HEK293 (cell line): ENCODE results near the gene SEPTIN5.

Experiments
- CTCF ChIA-PET: fragments of 350-600 bp; formaldehyde crosslinking; extraction: SDS; loops from one replicate; lab custom pipeline; 2021; ENCODE audit warnings: antibody characterized with exemption; lab: Yijun Ruan, JAX
- POLR2A ChIA-PET: fragments of 300-600 bp; formaldehyde crosslinking; extraction: SDS; loops from one replicate; lab custom pipeline; 2020; ENCODE audit warnings: antibody characterized with exemption, inconsistent platforms; lab: Yijun Ruan, JAX
- H3K27ac ChIP-seq: fragments of 200-500 bp; sonication (Bioruptor generic); 2 replicates; pipeline ENCODE4 v1.5.1; 2014; ENCODE audit warnings: low read depth, low read length, control low read depth, inconsistent platforms; ENCODE audit errors: extremely low read depth
- H3K36me3 ChIP-seq, 2 experiments: fragments of 200-500 bp in 1 of 2; sonication (Bioruptor generic) in 1 of 2; 1 replicate in 1 of 2; 2 replicates in 1 of 2; pipeline ENCODE4 v1.5.1; 2014 to 2017; ENCODE audit warnings: inconsistent platforms in 2 of 2, low read length in 2 of 2; ENCODE audit not compliant: control insufficient read depth in 2 of 2, insufficient read depth in 1 of 2
- H3K4me1 ChIP-seq: fragments of 200-500 bp; sonication (Bioruptor generic); 2 replicates; pipeline ENCODE4 v1.5.1; 2014; ENCODE audit warnings: mild to moderate bottlenecking, low read length, inconsistent platforms; ENCODE audit not compliant: control insufficient read depth, insufficient read depth
- H3K4me3 ChIP-seq: 2 replicates; pipeline ENCODE4 v1.5.1; 2011; ENCODE audit warnings: low read depth, mild to moderate bottlenecking, control low read depth, low read length, moderate library complexity
- H3K9me3 ChIP-seq: fragments of 200-500 bp; sonication (Bioruptor generic); 2 replicates; pipeline ENCODE4 v1.5.1; 2014; ENCODE audit warnings: low read depth, low read length, inconsistent platforms; ENCODE audit not compliant: control insufficient read depth, insufficient read depth
- KLF9 ChIP-seq: fragments of 450-650 bp; formaldehyde crosslinking; IDR thresholded peaks from 2 replicates; pipeline ENCODE4 v1.5.1; 2016; ENCODE audit warnings: missing biosample characterization, missing genetic modification characterization, low read depth
- SCRT1 ChIP-seq: fragments of 450-650 bp; formaldehyde crosslinking; IDR thresholded peaks from 2 replicates; pipeline ENCODE4 v1.5.1; 2016; ENCODE audit warnings: missing biosample characterization, missing genetic modification characterization, borderline replicate concordance
- ZFP37 ChIP-seq: fragments of 450-650 bp; formaldehyde crosslinking; IDR thresholded peaks from 2 replicates; pipeline ENCODE4 v1.5.1; 2016; ENCODE audit warnings: missing biosample characterization, missing genetic modification characterization
- ZNF140 ChIP-seq: fragments of 450-650 bp; formaldehyde crosslinking; IDR thresholded peaks from 2 replicates; pipeline ENCODE4 v1.5.1; 2016; ENCODE audit warnings: missing biosample characterization, missing genetic modification characterization
- ZNF16 ChIP-seq: fragments of 450-650 bp; formaldehyde crosslinking; IDR thresholded peaks from 2 replicates; pipeline ENCODE4 v1.5.1; 2016; ENCODE audit warnings: low read depth, missing biosample characterization, missing genetic modification characterization
- ZNF184 ChIP-seq: fragments of 450-650 bp; IDR thresholded peaks from 2 replicates; pipeline ENCODE4 v1.5.1; 2018; ENCODE audit warnings: missing biosample characterization, mild to moderate bottlenecking, missing genetic modification characterization
- ZNF354C ChIP-seq: fragments of 450-650 bp; formaldehyde crosslinking; IDR thresholded peaks from 2 replicates; pipeline ENCODE4 v1.5.1; 2016; ENCODE audit warnings: missing biosample characterization, missing genetic modification characterization, low read depth, borderline replicate concordance
- ZNF473 ChIP-seq: fragments of 450-650 bp; formaldehyde crosslinking; IDR thresholded peaks from 2 replicates; pipeline ENCODE4 v1.5.1; 2017; ENCODE audit warnings: missing biosample characterization, missing genetic modification characterization
- ZNF623 ChIP-seq: fragments of 450-650 bp; formaldehyde crosslinking; IDR thresholded peaks from 2 replicates; pipeline ENCODE4 v1.5.1; 2016; ENCODE audit warnings: missing biosample characterization, missing genetic modification characterization
- ZNF664 ChIP-seq: fragments of 450-650 bp; formaldehyde crosslinking; IDR thresholded peaks from 2 replicates; pipeline ENCODE4 v1.5.1; 2016; ENCODE audit warnings: missing biosample characterization, missing genetic modification characterization
- ZNF704 ChIP-seq: fragments of 450-650 bp; formaldehyde crosslinking; IDR thresholded peaks from 2 replicates; pipeline ENCODE4 v1.5.1; 2016; ENCODE audit warnings: missing biosample characterization, missing genetic modification characterization
- ZNF747 ChIP-seq: fragments of 450-650 bp; formaldehyde crosslinking; IDR thresholded peaks from 2 replicates; pipeline ENCODE4 v1.5.1; 2016; ENCODE audit warnings: missing biosample characterization, missing genetic modification characterization
- ZNF785 ChIP-seq: fragments of 450-650 bp; formaldehyde crosslinking; IDR thresholded peaks from 2 replicates; pipeline ENCODE4 v1.5.1; 2016; ENCODE audit warnings: missing biosample characterization, missing genetic modification characterization
- TF ChIP-seq, protein P1 (sequence below): fragments of 450-650 bp; formaldehyde crosslinking; IDR thresholded peaks from 2 replicates; pipeline ENCODE4 v1.5.1; 2017; ENCODE audit warnings: missing biosample characterization, missing genetic modification characterization
- TF ChIP-seq, protein P2 (sequence below): fragments of 450-650 bp; formaldehyde crosslinking; IDR thresholded peaks from 2 replicates; pipeline ENCODE4 v1.5.1; 2016; ENCODE audit warnings: missing biosample characterization, missing genetic modification characterization
- TF ChIP-seq, protein P3 (sequence below): fragments of 450-650 bp; formaldehyde crosslinking; IDR thresholded peaks from 2 replicates; pipeline ENCODE4 v1.5.1; 2016; ENCODE audit warnings: missing biosample characterization, missing genetic modification characterization

Gene SEPTIN5

GRCh38 chr22:19668748-19669147 lies 45.6 kb upstream of the SEPTIN5 start (continued):
- TF ChIP-seq ZNF704 (tag by site-specific recombination) (no peak), ZNF623 (tag by site-specific recombination) (no peak), ZNF16 (tag by site-specific recombination) (no peak)
- TF ChIP-seq, all 188 proteins: peak for 0

- H3K4me3 ChIP-seq = no peak overlapping the region
- H3K4me1 ChIP-seq = no peaks in the 10 kb centered on the region
- TF ChIP-seq ZFP37 (tag by site-specific recombination) (no peak), ZNF623 (tag by site-specific recombination) (no peak), KLF9 (no peak)
- TF ChIP-seq, protein P1, sequence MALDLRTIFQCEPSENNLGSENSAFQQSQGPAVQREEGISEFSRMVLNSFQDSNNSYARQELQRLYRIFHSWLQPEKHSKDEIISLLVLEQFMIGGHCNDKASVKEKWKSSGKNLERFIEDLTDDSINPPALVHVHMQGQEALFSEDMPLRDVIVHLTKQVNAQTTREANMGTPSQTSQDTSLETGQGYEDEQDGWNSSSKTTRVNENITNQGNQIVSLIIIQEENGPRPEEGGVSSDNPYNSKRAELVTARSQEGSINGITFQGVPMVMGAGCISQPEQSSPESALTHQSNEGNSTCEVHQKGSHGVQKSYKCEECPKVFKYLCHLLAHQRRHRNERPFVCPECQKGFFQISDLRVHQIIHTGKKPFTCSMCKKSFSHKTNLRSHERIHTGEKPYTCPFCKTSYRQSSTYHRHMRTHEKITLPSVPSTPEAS (tag by site-specific recombination) = no peak
- no peaks in the 10 kb centered on the region for H3K9me3 ChIP-seq
- CTCF ChIA-PET = interaction anchor here (0.6 kb wide), 1 partner anchor 61 kb away, joined by 3 read pairs; no protein-coding TSS in a partner anchor
- H3K27ac ChIP-seq = no peak overlapping the region
- H3K36me3 ChIP-seq = no peaks in the 10 kb centered on the region
- POLR2A ChIA-PET = no interaction called here
Measured at GRCh38 chr22:19669570-19669969, 44.7 kb upstream of the SEPTIN5 start.

DNA sequence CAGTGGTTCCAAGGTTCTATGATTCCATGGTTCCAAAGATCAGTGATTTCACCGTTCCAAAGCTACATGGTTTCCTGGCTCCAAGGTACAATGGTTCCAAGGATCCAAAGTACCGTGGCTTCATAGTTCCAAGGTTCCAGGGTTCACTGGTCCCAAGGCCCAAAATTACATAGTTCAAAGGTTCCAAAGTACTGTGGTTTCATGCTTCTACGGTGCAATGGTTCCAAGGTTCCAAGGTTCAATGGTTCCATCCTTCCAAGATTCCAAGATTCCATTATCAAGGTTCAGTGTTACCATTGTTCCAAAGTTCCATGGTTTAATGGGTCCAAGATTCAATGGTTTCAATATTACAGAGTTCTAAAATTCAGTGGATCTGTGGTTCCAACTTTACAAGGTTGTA lies 43.0 kb upstream of the SEPTIN5 start:
- POLR2A ChIA-PET = no interaction called here
- no peaks in the 10 kb centered on the region for H3K4me1 ChIP-seq
- CTCF ChIA-PET = no interaction called here
- H3K27ac ChIP-seq = no peak overlapping the region
- no peak overlapping the region for H3K4me3 ChIP-seq
- H3K9me3 ChIP-seq = no peaks in the 10 kb centered on the region
- no peaks in the 10 kb centered on the region for H3K36me3 ChIP-seq
- TF ChIP-seq SCRT1 (no peak), ZNF473 (tag by site-specific recombination) (no peak), ZNF664 (no peak), ZNF184 (tag by site-specific recombination) (no peak), ZNF354C (tag by site-specific recombination) (no peak), ZNF140 (tag by site-specific recombination) (no peak), ZNF785 (tag by site-specific recombination) (no peak), ZNF747 (tag by site-specific recombination) (no peak)
- TF ChIP-seq, protein P2, sequence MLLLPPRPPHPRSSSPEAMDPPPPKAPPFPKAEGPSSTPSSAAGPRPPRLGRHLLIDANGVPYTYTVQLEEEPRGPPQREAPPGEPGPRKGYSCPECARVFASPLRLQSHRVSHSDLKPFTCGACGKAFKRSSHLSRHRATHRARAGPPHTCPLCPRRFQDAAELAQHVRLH (tag by site-specific recombination) = no peak
- TF ChIP-seq, protein P3, sequence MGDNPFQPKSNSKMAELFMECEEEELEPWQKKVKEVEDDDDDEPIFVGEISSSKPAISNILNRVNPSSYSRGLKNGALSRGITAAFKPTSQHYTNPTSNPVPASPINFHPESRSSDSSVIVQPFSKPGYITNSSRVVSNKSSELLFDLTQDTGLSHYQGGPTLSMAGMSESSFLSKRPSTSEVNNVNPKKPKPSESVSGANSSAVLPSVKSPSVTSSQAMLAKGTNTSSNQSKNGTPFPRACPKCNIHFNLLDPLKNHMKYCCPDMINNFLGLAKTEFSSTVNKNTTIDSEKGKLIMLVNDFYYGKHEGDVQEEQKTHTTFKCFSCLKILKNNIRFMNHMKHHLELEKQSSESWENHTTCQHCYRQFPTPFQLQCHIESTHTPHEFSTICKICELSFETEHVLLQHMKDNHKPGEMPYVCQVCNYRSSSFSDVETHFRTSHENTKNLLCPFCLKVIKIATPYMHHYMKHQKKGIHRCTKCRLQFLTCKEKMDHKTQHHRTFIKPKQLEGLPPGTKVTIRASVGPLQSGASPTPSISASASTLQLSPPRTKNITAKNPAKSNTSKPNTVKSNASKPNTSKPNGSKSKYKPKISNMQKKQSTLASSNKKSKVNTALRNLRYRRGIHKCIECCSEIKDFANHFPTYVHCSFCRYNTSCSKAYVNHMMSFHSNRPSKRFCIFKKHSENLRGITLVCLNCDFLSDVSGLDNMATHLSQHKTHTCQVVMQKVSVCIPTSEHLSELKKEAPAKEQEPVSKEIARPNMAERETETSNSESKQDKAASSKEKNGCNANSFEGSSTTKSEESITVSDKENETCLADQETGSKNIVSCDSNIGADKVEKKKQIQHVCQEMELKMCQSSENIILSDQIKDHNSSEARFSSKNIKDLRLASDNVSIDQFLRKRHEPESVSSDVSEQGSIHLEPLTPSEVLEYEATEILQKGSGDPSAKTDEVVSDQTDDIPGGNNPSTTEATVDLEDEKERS (tag by site-specific recombination) = no peak
